Erythroblast (primary cell): ENCODE measurements around the gene CDH18.

Experiments
- DNase-seq, 2 experiments: peaks; one replicate each; lab custom pipeline; 2025; lab: John Stamatoyannopoulos, UW
- GATA1 ChIP-seq: IDR thresholded peaks from 2 replicates; pipeline ENCODE4 v1.6.1; 2011; ENCODE audit warnings: low read depth, mild to moderate bottlenecking, control low read depth, low read length, moderate library complexity
- POLR2A ChIP-seq: IDR thresholded peaks from 2 replicates; pipeline ENCODE4 v1.6.1; 2011; ENCODE audit warnings: mild to moderate bottlenecking, low read length

CDH18 gene

DNA sequence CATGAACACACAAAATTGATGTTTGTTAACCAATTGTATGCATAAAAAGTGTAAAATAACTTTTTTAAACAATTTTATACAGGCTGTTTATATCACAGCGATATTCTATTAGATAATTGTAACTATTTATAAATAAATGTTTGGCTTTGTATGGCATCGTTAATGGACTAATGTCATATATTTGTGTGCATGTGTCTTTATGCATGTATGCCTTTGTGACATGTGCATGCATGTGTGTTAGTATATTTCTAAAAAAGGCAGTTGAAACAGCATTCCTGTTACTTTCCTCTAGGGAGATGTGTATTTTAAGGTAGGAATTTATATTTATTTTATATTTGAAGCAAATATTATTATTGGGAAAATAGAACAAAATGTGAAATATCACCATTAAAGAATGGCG, 268.9 kb downstream of the CDH18 start:
- DNase-seq, result no peak

DNA sequence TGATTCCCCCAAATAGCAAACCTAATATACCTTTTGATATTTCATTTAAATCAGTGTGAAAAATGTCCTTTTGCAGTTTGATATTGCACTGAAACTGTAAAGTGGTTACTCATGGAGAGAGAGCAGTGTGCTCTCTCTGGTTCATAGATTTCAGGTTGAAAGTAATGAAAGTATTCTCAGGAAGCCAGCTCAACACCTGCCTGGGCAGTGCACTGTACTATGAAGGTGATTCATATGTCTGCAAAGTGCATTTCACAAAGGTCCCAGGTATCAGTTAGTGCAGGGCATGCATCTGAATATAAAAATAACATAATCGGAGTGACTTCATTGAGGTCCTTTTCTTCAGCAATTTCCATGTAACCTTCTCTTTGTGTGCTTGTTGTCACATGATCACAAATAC, 274.3 kb downstream of the CDH18 start:
- no peak for TF ChIP-seq GATA1
- TF ChIP-seq POLR2A, result no peak
- DNase-seq, result no peak

More for the DNA sequence above, 268.9 kb downstream of the CDH18 start:
- TF ChIP-seq GATA1 (no peak), POLR2A (no peak)

DNA sequence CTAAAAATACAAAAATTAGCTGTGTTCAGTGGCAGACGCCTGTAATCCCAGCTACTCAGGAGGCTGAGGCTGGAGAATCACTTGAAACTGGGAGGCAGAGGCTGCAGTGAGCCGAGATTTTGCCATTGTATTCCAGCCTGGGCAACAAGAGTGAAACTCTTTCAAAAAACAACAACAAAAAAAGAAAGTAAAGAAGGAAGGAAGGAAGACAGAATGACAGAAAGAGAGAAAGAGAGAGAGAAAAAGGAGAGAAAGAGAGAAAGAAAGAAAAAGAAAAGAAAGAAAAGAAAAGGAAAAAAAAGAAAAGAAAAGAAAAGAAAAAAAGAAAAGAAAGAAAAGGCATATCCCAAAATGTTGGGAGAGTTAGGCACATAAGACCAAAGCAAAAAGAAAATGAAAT, 278.6 kb downstream of the CDH18 start:
- no peak for DNase-seq
- TF ChIP-seq GATA1 (no peak), POLR2A (no peak)

DNA sequence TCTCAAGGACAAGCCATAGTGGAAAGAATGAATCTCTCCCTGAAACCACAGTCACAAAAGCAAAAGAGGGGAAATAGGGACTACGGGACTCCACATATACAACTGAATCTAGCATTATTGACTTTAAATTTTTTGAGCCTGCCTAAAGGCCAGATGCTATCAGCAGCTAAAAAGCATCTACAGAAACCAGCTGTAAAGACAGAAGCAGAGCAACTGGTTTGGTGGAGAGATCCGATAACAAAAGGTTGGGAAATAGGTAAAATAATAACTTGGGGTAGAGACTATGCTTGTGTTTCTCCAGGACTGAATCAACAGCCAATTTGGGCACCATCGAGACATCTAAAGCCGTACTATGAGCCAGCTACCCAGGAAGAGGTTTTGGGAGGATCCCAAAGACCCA, 281.2 kb downstream of the CDH18 start:
- TF ChIP-seq POLR2A (no peak), GATA1 (no peak)
- DNase-seq, result no peak

DNA sequence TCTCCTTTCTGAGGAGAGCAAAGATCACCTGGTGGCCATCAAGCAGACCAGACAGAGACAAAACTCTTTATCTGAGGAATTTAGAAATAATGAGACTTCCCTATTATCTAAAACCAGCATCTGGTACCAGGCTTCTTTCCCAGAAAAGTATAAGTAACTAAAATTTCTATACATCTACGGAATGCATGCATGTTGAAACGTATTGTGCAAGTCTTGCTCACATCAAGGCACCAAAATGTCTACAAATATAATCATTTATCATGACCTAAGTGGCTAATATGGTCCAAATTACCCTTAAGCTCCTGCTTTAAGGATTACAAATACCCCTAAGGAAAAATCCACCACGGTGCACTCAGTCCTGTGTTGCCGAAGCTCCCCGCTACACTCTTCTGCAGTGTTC, 286.3 kb downstream of the CDH18 start:
- DNase-seq, result no peak
- TF ChIP-seq GATA1, result no peak
- TF ChIP-seq POLR2A, result no peak

DNA sequence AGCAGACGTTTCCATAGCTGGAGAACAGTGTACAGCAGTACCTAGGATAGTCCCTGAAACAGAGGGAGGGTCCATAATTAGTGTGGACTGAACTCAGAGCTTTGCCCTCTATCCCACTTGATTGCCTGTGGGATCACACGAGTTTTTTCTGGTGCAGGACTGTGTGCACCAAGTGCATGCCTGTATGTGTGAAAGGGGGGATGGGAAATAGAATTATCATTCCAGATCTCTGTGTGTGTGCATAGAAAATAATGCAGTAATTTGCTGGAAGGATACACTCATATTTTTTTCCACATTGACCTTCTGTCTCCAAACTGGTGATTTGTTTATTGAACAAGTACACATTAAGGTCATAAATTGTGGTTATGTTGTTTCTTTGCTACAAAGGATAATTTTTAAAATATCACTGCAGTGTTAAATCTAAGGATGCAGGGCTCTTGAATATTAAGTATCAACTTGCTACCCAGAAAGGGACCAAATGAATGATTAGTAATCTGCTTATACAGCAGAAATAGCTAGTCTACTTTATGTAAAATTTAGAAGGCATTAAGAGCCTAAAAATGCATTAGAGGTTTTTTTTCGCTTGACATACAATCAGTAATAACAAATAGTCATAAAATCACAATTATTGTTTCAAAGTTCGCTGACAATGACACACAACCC, 292.9 kb downstream of the CDH18 start:
- TF ChIP-seq POLR2A, result no peak
- TF ChIP-seq GATA1, result no peak
- no peak for DNase-seq

DNA sequence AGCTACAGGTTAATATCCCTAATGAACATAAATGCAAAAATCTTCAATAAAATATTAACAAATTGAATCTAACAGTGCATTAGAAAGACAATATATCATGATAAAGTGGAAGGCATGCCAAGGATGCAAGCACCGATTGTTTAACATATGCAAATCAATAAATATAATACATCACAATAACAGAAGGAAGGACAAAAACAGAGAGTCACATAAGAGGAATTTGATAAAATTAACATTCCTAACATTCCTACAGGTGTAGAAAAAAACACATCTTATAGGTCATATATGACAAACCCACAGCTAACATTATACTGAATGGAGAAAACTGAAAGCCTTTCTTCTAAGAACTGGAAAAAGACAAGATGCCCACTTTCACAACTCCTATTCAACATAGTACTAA, 297.0 kb downstream of the CDH18 start:
- TF ChIP-seq GATA1, result no peak
- no peak for TF ChIP-seq POLR2A
- no peak for DNase-seq

DNA sequence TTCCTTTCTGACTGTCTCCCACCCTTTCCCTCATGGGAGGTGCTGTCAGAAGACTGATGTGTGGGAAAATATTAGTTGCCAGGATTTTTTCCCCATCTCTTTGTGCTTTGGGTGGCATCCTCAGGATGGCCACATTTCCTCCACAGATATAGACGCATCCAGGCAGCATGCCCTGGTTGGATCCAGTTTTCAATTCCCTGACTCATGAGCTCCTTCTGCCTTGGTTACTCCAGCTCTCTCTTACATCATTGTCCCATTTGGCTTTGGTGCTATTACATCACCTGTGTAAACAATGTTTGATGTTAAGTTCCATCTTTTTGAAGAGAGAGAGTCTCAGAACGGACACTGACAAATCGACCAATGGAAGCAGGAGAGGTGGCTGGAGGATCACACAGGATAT, 302.5 kb downstream of the CDH18 start:
- no peak for DNase-seq
- TF ChIP-seq POLR2A, result no peak
- TF ChIP-seq GATA1, result no peak

DNA sequence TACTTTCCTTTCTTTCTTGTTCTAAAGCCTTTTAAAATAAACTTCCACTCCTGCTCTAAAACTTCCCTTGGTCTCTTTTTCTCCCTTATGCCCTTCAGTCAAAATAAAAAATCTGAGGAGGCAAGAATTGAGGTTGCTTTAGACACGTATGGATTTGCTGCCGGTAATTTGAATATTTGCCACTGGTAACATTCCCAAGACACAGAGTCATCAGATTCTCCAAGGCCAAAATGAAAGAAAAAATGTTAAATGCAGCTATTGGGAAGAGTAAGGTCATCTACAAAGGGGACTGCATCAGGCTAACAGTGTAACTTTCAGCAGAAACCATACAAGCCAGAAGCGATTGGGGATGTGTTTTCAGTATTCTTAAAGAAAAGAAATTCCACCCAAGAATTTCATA, 311.1 kb downstream of the CDH18 start:
- no peak for DNase-seq
- TF ChIP-seq POLR2A (no peak), GATA1 (no peak)

DNA sequence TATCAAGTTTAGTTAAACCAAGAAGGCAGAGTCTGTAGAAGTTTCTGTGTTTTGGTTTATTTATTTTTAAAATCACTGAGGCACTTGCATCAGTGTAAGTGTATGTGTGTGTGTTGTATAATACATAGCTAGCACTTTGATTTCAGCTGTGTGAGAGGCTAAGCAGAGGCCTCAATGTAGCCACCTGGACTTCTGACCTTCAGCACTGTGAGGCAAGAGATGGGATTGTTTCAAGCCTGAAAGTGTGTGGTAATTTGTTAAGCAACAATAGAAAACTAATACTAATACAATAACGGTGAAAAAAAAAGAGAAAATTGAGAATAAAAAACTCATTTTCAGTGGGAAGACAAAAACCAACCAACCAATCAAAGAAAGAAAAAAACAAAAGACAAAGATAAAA, 327.3 kb downstream of the CDH18 start:
- TF ChIP-seq POLR2A (no peak), GATA1 (no peak)
- DNase-seq, result no peak

DNA sequence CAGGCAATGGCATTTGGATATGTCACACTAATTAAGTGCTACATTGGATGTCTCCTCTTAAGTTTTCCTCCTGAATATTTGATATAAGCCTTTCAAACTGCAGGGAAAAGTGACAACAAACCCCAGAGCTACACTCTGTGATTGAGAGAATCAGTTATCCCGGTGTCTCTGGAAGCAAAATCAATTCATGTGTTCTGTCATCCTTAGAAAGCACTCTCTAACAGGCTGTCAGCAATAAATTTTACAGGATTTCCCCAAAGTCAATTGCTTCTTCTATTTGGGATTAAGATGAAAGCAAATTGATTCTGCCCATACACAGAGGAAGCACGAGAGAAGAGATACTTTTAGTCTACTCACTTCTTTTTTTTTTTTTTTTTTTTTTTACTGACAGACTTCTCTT, 332.4 kb downstream of the CDH18 start:
- no peak for DNase-seq
- no peak for TF ChIP-seq POLR2A
- TF ChIP-seq GATA1, result no peak

DNA sequence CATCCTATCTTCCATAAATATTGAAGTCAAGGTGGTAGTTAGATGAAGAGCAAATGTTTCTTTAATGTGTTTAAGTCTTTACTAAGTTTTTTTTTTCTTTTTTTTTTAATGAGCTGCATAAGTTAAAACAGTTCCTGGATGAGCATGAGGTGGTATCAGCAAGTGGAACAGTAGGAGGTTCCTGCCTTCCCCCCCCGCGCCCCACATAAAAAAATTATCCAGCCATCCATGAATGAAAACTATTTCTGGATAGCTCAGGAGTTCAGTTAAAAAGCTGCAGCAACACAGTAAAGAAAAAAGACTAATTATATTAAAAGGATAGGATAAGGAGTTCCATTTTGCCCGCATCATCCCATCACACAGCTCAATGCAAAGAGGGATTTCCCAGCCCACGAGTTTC, 349.5 kb downstream of the CDH18 start:
- DNase-seq, result no peak

DNA sequence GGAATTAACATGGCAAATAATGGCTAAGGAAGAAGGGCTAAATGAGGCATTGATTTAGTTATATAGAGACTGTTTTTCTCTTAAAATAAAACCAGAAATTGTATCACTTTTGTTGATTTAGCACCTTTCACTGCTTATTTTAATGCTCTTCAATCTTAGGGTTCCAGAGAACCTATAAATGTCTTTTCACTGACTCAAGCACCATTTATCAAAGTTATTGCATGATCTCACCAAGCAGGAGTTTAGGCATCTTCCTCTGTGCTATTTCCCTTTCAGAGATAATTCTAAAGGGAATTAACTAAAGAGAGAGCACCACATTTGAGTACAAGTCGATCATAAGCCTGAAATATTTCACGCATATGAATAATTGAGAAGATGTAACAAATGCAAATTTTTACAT, 357.1 kb downstream of the CDH18 start:
- TF ChIP-seq POLR2A (no peak), GATA1 (no peak)
- DNase-seq, result no peak

More for the DNA sequence above, 349.5 kb downstream of the CDH18 start:
- no peak for TF ChIP-seq GATA1
- no peak for TF ChIP-seq POLR2A

DNA sequence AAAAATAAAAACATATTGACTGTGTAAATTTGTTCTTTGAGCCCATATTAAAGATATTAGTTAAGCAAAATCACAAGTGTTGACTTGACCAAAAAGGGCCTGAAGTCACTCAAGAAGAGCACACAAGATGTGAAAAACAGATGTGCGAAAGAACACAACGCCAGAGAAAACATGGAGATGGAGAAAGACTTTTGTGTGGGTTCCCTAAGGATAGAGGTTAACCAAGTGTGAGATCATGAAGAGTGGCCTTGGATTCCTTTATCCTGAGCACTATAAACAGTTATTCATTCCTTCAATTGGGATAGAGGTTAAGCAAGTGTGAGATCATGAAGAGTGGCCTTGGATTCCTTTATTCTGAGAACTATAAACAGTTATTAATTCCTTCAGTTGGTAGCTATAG, 361.8 kb downstream of the CDH18 start:
- TF ChIP-seq POLR2A (no peak), GATA1 (no peak)
- no peak for DNase-seq

DNA sequence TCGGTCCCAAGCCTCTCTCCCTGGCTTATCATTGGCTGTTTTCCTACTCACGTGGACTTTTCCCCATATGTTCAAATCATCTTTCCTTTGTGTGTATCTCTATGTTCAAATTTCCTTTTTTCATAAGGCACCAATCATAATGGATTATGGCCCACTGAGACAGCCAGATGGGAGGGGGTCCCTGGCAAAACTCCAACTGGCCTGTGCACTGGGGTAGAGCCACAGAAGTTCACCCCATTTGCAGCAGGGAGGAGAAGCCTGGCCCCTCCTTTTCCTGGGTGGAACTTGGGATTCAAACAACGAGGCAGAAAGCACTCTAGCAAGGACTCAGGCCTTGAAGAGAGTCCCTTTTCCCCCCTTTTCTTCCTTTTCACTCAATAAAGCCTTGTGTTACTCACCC, 362.4 kb downstream of the CDH18 start:
- DNase-seq, result no peak
- TF ChIP-seq GATA1 (no peak), POLR2A (no peak)
